Measurements from ENCODE around the gene ZNF215.
"Not testable (repeated sequence)": the region's sequence is repeated elsewhere in the genome, so short reads cannot be mapped to it uniquely, and the experiment has no call there.

ZNF215 gene

DNA sequence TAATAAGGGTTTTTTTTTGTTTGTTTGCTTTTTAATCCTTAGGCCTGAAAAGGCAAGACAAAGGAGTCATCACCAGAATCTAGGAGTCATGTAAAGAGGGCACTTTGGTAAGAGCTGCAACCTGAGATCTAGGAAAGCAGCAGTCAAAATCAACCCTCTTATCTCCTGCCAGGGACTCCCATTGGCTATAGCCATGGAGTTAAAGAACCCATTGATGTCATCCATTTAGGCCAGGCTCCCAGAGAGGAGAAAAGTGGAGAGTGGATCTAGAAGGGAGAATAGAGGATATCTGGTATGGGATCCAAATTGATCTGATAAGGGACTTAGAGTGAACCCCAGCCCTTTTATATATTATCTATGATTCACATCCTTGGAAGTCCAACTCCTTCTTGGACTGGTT is 35.9 kb downstream of the ZNF215 start:
- H3K9ac ChIP-seq: no peak overlapping the region
- H3K4me3 ChIP-seq (ENCODE audit: low read depth, low read length): no peak overlapping the region
- no peak overlapping the region for H3K27ac ChIP-seq
- no peaks in the 10 kb centered on the region for H3K36me3 ChIP-seq (ENCODE audit: control insufficient read depth, insufficient read depth, low read length)
- H3K9me3 ChIP-seq (ENCODE audit: control insufficient read depth, low read length): no peaks in the 10 kb centered on the region
- H3K79me2 ChIP-seq: no peaks in the 10 kb centered on the region
- H2AFZ ChIP-seq: no peak overlapping the region
- TF ChIP-seq, protein P1, sequence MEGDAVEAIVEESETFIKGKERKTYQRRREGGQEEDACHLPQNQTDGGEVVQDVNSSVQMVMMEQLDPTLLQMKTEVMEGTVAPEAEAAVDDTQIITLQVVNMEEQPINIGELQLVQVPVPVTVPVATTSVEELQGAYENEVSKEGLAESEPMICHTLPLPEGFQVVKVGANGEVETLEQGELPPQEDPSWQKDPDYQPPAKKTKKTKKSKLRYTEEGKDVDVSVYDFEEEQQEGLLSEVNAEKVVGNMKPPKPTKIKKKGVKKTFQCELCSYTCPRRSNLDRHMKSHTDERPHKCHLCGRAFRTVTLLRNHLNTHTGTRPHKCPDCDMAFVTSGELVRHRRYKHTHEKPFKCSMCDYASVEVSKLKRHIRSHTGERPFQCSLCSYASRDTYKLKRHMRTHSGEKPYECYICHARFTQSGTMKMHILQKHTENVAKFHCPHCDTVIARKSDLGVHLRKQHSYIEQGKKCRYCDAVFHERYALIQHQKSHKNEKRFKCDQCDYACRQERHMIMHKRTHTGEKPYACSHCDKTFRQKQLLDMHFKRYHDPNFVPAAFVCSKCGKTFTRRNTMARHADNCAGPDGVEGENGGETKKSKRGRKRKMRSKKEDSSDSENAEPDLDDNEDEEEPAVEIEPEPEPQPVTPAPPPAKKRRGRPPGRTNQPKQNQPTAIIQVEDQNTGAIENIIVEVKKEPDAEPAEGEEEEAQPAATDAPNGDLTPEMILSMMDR (IDR thresholded peaks at IDR 0.05): no peak
- H3K4me2 ChIP-seq (ENCODE audit: low read length): no peak overlapping the region
- no peaks in the 10 kb centered on the region for H3K27me3 ChIP-seq (ENCODE audit: control insufficient read depth, insufficient read depth, low read length)
- no peaks in the 10 kb centered on the region for H3K4me1 ChIP-seq

DNA sequence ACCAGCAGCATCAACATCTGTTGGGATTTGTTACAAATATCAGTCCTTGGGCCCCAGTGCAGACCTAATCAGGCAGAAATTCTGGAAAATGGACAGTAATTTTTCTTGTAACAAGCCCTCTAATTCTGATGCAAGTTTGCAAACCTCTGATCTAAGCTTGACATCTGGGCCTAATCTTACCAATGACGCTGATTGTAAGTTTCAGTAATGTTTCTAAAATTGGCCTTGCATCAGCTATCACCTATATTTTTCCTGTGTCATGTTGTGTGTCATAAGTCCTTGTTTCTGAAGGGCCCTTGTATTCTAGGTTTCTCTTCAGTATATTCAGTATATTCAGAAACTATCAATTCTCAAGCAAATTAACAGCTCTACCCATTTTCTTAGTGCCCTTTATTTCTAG is 36.4 kb downstream of the ZNF215 start:
- H3K4me2 ChIP-seq (ENCODE audit: low read length): no peak overlapping the region
- no peak overlapping the region for H3K9ac ChIP-seq
- no peak overlapping the region for H3K27ac ChIP-seq
- no peaks in the 10 kb centered on the region for H3K4me1 ChIP-seq
- no peak overlapping the region for H3K4me3 ChIP-seq (ENCODE audit: low read depth, low read length)
- H2AFZ ChIP-seq: no peak overlapping the region
- TF ChIP-seq, protein P1 (IDR thresholded peaks at IDR 0.05): no peak
- no peaks in the 10 kb centered on the region for H3K36me3 ChIP-seq (ENCODE audit: control insufficient read depth, insufficient read depth, low read length)
- no peaks in the 10 kb centered on the region for H3K9me3 ChIP-seq (ENCODE audit: control insufficient read depth, low read length)
- H3K79me2 ChIP-seq: no peaks in the 10 kb centered on the region
- no peaks in the 10 kb centered on the region for H3K27me3 ChIP-seq (ENCODE audit: control insufficient read depth, insufficient read depth, low read length)

DNA sequence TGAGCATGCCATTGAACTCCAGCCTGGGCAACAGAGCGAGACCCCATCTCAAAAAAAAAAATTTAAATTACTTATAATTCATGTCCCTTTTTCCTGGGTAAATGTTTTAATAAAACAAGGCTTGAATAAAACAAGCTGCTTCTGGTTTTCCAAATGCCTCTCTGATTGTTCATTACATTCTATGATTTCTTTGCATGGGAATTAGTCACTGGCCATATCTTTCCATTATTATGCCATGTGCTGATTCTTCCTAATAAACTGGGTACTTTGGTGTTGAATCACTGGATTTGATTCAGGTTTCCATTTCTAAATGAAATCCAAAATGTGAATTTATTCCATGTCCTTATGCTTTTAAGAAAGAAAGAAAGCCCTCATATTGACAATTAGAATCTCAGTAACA is 42.6 kb downstream of the ZNF215 start:
- Histone ChIP-seq H3K4me3 (ENCODE audit: low read depth, low read length) (no peak overlapping the region), H3K9me3 (ENCODE audit: control insufficient read depth, low read length) (no peaks in the 10 kb centered on the region), H3K36me3 (ENCODE audit: control insufficient read depth, insufficient read depth, low read length) (no peaks in the 10 kb centered on the region), H2AFZ (no peak overlapping the region), H3K9ac (no peak overlapping the region), H3K27ac (no peak overlapping the region), H3K4me1 (no peaks in the 10 kb centered on the region), H3K4me2 (ENCODE audit: low read length) (no peak overlapping the region), H3K27me3 (ENCODE audit: control insufficient read depth, insufficient read depth, low read length) (no peaks in the 10 kb centered on the region), H3K79me2 (no peaks in the 10 kb centered on the region)
- TF ChIP-seq, protein P1 (IDR thresholded peaks at IDR 0.05): no peak

DNA sequence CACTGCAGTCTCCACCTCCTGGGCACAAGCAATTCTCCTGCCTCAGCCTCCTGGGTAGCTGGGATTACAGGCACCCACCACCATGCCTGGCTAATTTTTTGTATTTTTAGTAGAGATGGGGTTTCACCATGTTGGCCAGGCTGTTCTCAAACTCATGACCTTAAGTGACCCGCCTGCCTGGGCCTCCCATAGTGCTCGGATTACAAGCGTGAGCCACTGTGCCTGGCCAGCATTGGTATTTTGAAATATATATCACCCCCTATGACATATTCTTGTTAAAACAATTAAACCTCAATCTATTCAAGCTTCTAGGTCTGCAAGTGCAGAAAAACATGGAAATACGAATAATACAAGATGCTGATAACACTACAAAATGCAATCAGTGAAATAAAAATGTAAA is 43.6 kb downstream of the ZNF215 start:
- H3K27me3 ChIP-seq (ENCODE audit: control insufficient read depth, insufficient read depth, low read length); H3K9ac ChIP-seq; H3K4me2 ChIP-seq (ENCODE audit: low read length); H2AFZ ChIP-seq; H3K9me3 ChIP-seq (ENCODE audit: control insufficient read depth, low read length); H3K4me3 ChIP-seq (ENCODE audit: low read depth, low read length); H3K36me3 ChIP-seq (ENCODE audit: control insufficient read depth, insufficient read depth, low read length); H3K4me1 ChIP-seq; H3K79me2 ChIP-seq; H3K27ac ChIP-seq: not testable (repeated sequence)

DNA sequence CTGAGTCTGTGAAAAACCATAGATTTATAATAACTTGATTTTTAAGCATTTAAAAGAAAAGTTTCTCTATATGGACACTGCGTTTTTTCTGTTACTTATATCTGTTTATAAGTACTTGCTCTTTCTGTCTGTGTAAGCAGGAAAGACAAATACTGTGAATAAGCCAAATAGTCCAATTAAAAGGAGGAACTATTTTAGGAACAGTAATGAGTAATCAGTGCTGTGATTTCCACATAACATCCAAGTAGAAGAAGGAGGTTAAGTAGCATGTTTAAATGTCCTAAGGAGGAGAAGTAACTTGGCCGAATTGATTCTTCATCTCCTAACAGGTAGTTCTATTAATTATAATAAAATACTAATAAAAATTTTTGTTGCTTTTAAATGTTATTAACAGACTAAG is 53.1 kb downstream of the ZNF215 start:
- H3K27me3 ChIP-seq (ENCODE audit: control insufficient read depth, insufficient read depth, low read length): no peaks in the 10 kb centered on the region
- H3K9me3 ChIP-seq (ENCODE audit: control insufficient read depth, low read length): no peaks in the 10 kb centered on the region
- no peaks in the 10 kb centered on the region for H3K79me2 ChIP-seq
- H3K4me2 ChIP-seq (ENCODE audit: low read length): no peak overlapping the region
- H2AFZ ChIP-seq: no peak overlapping the region
- no peak overlapping the region for H3K27ac ChIP-seq
- H3K9ac ChIP-seq: no peak overlapping the region
- H3K36me3 ChIP-seq (ENCODE audit: control insufficient read depth, insufficient read depth, low read length): no peaks in the 10 kb centered on the region
- H3K4me1 ChIP-seq: no peaks in the 10 kb centered on the region
- TF ChIP-seq, protein P1 (IDR thresholded peaks at IDR 0.05): no peak
- H3K4me3 ChIP-seq (ENCODE audit: low read depth, low read length): no peak overlapping the region
